Peyer's patch (tissue), 4 donors: ENCODE data around the gene IFNL2.

Source experiments
- POLR2A ChIP-seq, 2 donors: fragments of 450-650 bp; IDR thresholded peaks; one replicate each; pipeline ENCODE4 v1.5.1; 2017; ENCODE audit warnings: antibody characterized with exemption in 2 of 2, mild to moderate bottlenecking in 2 of 2, moderate library complexity in 2 of 2
- TF ChIP-seq, protein P1 (sequence below), 6 experiments: fragments of 450-650 bp in 4 of 6; fragments of 200-600 bp in 2 of 6; sonication (generic) in 1 of 6; IDR thresholded peaks; one replicate each; pipeline ENCODE4 v1.5.1; 2017 to 2019; ENCODE audit warnings: antibody characterized with exemption in 6 of 6, mild to moderate bottlenecking in 3 of 6, moderate library complexity in 1 of 6

DNA sequence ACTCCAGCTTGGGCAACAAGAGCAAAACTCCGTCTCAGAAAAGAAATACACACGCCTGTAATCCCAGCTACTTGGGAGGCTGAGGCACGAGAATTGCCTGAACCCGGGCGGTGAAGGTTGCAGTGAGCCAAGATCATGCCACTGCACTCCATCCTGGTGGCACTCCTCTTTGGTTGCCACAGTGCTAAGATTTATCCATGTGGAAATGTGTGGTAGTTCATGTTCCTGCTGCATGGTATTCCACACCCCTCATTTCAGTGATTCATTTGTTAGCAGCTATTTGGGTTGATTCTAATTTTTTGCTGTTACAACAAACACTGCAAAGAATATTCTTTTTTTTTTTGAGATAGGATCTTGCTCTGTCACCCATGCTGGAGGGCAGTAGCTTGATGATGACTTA lies 35.5 kb upstream of the IFNL2 start:
- TF ChIP-seq, protein P1, sequence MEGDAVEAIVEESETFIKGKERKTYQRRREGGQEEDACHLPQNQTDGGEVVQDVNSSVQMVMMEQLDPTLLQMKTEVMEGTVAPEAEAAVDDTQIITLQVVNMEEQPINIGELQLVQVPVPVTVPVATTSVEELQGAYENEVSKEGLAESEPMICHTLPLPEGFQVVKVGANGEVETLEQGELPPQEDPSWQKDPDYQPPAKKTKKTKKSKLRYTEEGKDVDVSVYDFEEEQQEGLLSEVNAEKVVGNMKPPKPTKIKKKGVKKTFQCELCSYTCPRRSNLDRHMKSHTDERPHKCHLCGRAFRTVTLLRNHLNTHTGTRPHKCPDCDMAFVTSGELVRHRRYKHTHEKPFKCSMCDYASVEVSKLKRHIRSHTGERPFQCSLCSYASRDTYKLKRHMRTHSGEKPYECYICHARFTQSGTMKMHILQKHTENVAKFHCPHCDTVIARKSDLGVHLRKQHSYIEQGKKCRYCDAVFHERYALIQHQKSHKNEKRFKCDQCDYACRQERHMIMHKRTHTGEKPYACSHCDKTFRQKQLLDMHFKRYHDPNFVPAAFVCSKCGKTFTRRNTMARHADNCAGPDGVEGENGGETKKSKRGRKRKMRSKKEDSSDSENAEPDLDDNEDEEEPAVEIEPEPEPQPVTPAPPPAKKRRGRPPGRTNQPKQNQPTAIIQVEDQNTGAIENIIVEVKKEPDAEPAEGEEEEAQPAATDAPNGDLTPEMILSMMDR (IDR thresholded peaks at IDR 0.05) = no peak
- no peak for TF ChIP-seq POLR2A (IDR thresholded peaks at IDR 0.05)
